SIG-M5 treated with dmso at 0.1 percent for 504 hours (cell line): Measurements from ENCODE around the gene PRR13.
"Not testable (repeated sequence)": the region's sequence is repeated elsewhere in the genome, so short reads cannot be mapped to it uniquely, and the experiment has no call there.

Source experiments
- DNase-seq: peaks from one replicate; lab custom pipeline; 2025; ENCODE audit not compliant: unreplicated experiment; lab: John Stamatoyannopoulos, UW

PRR13 gene

DNA sequence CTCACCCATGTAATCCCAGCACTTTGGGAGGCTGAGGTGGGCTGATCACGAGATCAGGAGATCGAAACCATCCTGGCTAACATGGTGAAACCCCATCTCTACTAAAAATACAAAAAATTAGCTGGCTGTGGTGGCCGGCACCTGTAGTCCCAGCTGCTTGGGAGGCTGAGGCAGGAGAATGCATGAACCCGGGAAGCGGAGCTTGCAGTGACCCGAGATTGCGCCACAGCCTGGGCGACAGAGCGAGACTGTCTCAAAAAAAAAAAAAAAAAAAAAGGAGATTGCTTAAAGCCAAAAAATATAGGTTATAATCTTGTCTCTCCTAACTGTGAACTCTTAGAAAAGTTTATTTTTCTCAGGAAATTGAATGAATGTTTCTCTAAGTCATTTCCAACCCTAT lies 6.2 kb upstream of the PRR13 start:
- not testable (repeated sequence) for DNase-seq

DNA sequence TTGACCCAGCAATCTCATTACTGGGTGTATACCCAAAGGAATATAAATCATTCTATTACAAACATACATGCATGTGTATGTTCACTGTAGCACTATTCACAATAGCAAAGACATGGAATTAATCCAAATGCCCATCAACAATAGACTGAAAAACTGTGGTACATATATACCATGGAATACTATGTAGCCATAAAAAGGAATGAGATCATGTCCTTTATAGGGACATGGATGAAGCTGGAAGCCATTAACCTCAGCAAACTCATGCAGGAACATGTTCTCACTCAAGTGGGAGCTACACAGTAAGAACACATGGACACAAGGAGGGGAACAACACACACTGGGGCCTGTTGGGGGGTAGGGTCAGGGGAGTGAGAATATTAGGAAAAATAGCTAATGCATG lies 2.0 kb upstream of the PRR13 start:
- not testable (repeated sequence) for DNase-seq

DNA sequence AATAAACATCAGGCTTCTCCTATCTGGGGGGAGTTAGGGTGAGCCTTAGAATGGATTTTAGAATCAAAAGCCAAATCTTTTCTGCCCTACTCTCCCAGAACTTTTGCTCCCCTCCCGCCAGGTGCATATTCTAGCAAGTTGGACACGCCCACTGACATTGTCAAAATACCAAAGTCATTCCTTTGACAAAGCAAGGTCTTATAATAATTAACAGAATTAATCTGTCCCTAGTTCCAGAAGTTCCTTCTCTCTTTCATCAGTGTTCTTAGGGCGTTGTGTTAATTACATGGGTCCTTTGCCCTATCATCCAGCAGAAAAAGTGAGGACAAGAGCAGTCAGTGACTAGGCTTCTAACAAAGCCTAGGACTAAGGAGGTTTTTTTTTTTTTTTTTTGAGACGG lies 2.4 kb downstream of the PRR13 start:
- DNase-seq: no peak

DNA sequence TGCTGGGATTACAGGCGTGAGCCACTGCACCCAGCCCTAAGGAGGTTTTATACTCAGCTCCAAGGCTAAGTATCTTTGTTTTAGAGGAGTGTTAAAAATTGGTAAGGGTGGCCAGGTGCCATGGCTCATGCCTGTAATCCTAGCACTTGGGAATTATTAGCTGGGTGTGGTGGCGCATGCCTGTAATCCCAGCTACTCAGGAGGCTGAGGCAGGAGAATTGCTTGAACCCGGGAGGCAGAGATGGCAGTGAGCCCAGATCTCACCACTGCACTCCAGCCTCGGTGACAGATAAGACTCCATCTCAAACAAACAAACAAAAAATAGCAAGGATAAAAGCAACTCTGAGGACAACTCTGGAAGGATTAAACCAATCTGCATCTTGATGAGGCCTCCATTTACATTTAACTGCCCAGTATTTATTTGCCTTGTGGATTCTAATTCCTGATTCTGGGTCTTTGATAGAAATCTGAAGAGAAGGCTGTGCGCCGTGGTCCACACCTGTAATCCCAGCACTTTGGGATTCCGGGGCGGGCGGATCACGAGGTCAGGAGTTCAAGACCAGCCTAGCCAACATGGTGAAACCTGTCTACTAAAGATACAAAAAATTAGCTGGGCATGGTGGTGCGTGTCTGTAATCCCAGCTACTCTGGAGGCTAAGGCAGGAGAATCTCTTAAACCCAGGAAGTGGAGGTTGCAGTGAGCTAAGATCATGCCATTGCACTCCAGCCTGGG lies 3.2 kb downstream of the PRR13 start:
- DNase-seq: not testable (repeated sequence)

DNA sequence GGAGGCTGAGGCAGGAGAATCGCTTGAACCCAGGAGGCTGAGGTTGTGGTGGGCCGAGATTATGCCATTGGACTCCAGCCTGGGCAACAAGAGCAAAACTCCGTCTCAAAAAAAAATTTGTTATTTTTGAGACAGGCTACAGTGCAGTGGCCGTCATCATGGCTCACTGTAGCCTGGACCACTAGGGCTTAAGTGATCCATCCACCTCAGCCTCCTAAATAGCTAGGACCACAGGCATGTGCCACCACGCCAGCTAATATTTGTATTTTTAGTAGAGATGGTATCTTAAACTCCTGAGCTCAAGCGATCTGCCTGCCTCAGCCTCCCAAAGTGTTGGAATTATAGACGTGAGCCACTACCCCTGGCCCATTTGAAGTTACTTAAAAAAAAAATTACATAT lies 9.4 kb downstream of the PRR13 start:
- no peak for DNase-seq

DNA sequence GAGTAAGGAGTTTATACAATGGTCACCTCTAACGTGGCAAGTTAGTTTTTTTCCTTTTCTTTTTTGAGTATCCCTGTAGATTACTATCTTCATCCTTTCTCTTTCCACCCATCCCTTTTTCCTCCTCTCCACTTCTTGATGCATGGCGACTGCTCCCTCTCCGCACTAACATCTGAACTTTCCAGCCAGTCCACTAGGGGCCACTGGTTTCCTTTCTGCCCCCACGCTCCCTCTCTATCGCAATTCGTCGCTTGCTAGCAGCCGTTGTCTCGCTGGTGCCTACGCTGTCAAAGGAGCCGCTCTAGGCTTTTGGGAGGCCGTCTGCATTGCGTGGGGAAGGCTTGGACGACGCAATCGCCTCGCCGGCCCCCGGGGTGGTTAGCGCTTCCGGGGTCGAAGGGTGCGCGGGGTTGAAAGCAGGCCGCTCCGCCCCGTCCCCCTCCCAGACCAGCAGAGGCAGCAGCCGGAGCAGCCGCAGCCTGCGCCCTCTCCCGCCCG lies 10.2 kb downstream of the PRR13 start, which contains the start of gene PCBP2:
TSS of gene PCBP2 (plus strand) at position 442 of the 498 bp plus-strand sequence. CDS start 2,699 bp downstream, outside the sequence.
- peak; percentile 100 for DNase-seq

DNA sequence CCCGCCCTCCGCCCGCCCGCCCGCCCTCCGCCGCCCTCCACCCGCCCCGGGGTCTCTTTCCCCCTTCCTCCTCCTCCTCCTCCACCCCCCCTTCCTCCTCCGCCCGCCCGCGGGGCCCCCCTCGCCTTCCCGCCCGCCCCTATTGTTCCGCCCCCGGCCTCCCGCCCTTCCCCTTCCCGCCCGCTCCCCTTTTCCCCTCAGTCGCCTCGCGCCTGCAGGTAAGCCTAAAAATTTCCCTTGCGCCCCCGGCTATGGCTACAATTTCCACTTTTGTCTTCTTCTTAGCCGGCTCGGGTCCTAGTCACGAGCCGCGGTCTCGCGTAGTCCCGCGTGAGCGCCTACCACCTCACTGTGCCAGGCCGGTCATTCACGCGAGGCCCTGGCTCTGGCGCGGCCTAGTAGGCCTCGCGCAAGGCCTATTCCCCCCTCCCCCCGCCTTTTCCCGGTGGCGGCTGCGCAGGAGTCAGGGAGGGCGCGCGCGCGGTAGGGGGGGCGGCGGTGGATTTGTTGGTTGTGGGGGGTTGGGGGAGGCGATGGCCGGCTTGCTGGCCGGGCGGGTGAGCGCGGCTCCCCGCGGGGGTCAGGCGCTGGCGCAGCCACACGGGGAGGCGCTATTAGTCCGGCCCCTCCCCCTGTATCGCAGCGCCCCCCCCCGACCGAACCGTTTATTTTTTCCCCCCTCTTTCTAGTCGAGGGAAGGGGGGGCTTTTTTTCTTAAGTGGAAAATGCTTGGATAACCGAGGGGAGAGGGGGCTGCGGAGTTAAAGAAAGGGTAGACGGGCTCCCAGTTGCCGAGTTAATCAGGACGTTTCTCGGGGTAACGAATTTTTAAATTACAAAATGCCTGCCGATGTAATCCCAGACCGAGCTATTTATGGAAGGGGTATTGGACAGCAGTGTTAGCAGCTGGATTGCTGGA lies 10.9 kb downstream of the PRR13 start:
- DNase-seq: peak; percentile 70

DNA sequence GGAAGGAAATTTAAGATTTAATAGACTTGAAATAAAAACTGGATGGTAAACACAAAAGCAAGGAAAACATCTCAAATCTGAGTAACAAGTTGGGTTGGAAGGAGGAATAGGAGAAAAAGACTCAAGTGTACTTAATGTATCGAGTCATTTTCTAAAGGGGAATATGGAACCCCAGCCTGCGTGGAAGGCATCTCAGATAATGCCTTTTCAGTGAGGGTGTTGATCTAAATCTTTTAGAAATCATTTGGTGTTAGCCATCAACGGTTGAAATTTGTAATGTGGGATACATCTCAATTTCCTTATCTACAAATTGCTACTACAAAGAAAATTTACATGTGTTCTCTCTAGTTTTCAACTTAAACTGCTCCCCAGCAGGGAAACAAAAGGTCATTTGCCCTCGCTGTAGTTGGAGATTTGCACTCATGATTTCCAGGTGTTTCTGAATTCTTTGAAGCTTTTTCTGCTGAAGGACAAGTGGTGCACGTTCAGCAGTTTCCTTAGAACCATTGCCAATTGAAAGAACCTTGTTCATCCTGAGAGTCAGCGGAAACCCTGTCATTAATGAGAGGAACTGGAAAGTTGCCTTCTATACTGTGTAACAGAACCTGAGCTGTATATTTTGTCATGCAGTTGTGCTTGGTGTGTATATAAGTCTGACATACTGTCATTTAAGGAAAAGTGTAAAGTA lies 12.6 kb downstream of the PRR13 start:
- DNase-seq: no peak

DNA sequence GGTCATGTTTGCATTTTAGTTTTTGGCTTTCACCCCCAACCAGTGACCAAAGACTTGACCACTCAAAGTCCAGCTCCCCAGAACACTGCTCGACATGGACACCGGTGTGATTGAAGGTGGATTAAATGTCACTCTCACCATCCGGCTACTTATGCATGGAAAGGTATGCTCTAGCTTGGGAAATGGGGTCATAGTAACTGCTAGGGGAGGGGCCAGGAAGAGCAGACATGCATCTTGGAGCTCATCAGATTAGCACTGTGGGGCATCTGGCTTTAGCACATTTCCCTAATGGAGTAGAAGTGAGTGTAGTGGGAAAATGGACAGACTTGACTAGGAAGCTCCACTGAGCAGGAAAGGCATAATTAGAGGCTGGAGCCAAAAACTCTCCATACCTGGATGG lies 13.2 kb downstream of the PRR13 start:
- no peak for DNase-seq

DNA sequence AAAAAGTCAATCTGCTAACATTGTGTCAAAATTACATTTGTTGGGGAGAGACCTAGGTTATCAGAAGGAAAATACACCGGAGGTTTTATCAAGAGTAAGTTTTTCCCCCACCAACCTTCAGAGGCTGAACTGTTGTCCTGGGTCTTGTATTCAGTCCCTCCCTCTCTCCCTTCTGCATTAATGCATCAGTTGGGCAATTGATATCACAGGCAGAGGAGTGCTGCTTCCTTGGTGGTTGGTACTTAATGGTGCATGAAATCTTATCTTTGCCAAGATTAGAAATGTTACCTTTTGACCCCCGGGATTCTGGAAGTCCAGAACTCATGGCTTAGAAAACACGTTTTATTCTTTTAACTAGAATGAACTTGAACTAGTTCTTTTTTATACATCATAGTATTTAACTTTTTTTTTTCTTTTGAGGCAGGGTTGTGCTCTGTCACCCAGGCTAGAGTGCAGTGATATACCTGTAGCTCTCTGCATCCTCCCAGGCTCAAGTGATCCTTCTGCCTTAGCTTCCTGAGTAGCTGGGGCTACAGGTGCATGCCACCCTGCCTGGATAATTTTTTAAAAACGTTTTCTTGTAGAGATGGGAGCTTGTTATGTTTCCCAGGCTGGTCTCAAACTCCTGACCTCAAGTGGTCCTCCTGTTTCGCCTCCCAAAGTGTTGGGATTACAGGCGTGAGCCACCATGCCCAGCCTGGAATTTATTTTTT lies 15.3 kb downstream of the PRR13 start:
- no peak for DNase-seq

DNA sequence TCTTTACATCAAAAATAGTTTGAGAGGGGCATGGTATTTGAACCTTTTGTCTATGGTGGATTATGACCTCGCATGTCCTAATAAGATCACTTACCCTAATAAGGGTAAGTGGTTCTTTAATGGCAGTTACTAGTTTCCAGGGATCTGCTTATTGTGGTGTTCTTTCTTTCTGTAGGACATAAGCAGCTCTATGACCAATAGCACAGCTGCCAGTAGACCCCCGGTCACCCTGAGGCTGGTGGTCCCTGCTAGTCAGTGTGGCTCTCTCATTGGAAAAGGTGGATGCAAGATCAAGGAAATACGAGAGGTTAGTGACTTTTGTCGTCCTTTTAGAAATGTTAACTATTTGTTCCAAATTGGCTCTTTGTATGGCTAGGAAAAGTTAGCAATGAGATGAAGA lies 17.6 kb downstream of the PRR13 start:
- DNase-seq: no peak

DNA sequence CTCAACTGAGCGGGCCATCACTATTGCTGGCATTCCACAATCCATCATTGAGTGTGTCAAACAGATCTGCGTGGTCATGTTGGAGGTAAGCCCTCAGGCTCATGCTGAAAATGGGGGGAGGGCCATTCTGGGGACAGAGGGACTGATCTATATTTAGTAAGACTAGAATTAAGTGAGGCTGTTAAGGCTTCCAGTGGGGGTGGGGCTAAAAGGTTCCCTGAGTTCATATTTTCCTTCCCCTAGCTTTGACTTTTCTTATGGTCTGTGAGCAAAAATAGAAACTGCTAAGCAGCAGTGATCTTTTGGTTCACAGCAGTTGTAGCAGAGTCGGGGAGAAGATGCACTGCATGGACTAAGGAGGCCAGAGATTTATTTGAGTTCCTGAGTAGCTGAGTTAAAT lies 19.5 kb downstream of the PRR13 start:
- DNase-seq: no peak

DNA sequence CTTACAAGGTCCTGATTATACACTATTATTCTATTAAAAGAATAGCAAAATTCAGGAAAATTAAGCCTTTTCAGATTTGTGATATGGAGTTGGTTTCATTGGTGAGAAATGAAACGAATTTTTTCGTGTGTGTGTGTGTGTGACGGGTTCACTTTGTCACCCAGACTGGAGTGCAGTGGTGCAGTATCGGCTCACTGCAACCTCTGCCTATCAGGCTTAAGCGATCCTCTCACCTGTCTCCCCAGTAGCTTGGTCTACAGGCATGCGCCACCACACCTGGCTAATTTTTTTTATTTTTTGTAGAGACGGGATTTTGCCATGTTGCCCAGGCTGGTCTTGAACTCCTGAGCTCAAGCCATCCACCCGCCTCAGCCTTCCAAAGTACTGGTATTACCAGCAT lies 20.1 kb downstream of the PRR13 start:
- no peak for DNase-seq

DNA sequence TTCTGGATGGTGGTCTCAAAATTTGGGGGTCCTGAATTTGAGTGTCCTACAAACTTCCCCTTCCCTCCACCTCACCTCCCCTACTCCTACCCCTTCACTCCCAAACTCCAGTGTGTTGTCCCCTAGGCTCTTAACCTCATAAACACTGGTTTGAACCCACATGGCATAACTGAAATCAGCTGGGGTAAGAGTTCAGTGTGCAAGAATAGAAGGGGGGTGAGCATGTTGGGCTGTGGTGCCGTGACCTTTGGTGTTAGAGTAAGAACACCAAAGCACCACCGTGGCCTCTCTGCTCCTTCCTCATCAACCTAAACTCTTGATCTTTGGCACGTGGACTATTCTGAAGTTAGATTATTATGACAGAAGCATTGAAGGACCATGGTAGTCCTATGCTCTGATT lies 21.4 kb downstream of the PRR13 start:
- DNase-seq: no peak

DNA sequence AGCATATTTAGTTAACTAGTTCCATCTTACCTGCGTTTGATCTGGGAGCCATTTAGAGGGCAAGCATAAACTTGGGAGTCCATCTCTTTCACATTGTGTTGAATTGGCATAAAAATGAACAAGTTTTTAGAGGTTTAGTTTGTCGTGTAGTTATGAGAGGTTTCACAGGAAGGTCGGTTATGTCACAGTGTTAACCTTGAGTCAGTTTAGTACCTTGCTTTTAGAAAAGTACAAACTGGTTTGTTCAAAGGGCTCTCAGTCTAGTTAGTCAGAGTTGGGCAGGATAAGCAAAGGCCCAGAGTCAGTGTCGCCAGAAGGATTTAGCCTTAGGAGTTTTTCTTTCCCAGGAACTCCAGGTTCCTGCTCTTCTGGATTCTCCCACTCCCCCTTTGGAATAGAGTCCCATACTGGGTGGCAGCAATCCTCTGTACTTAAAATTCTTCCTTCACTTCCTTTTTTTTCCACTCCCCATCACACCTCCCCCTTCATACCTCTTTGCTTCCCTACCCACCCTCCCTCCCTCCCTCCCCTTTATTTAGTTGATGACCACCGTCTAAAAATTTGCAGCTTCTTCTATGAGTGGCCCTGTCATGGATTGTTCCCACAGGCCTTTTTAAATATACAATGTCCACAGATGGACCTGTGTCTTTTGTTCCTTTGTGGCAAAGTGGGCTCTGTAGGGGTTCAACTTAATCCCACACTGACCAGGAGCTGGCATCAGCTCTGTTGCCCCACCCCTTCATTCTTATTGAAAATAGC lies 22.4 kb downstream of the PRR13 start:
- no peak for DNase-seq

DNA sequence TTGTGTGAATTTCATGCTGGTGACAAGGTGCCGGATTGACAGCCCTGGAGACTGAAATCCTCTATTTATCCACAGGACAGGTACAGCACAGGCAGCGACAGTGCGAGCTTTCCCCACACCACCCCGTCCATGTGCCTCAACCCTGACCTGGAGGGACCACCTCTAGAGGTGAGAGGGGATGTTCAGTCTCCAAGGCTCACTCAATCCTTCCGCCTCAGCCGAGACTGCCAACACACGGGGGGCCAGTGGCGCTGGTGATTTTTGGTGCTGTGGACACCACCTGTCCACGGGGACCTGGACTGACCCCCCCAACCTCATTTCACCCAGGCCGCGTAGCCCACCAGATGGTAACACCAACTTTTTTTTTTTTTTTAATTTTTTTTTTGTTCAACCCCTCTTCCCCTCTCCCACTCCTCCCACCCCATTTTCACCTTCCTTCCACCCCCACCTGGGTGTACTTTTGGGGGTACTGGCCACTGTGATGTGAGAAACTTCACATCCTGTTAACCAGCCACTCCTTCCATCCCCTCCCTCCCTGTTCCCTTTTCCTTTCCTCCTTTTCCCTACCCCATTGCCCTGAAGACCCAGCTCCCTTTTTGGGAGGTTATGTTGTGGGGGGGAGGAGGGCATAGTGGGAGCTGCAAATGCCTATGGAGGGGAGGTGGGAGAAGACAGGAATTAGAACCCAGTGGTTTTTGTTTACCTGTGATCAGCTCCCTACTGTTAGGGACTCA lies 23.3 kb downstream of the PRR13 start:
- no peak for DNase-seq

DNA sequence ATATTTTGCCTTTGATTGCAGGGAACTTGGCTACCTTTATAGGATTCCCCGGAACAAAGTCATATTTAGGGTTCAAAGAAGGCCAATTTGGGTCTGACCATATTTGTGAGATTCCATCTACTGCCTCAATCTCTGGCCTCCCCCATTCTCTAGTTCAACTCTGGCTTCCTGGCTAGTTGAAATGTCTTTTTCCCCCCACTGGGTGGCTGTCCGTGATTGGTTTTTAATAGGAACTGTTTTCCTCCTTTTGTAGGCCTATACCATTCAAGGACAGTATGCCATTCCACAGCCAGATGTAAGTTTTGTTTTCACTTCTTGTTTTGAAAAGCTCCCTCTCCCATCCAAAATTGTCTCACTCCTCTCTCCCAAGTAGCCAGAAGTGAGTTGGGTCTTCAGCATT lies 24.1 kb downstream of the PRR13 start:
- DNase-seq: peak; percentile 43

DNA sequence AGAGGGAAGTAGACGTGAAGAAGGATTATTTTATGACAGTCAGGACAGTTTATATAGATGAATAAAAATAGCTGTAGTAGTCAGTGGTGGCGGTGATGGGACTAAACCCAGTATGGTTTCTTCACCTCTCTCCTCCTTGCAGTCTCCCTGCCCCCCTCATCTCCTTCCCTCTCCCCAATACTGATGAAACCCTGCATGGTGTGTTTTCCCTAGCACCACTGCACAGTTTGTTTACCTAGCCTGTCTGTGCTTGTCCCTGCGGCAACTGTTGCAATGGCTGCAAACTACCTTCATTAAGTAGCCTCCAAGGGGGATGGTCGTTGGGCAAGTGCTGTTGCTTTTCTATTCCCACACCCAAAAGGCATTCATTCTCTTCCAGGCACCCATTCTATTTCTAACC lies 25.1 kb downstream of the PRR13 start:
- no peak for DNase-seq

DNA sequence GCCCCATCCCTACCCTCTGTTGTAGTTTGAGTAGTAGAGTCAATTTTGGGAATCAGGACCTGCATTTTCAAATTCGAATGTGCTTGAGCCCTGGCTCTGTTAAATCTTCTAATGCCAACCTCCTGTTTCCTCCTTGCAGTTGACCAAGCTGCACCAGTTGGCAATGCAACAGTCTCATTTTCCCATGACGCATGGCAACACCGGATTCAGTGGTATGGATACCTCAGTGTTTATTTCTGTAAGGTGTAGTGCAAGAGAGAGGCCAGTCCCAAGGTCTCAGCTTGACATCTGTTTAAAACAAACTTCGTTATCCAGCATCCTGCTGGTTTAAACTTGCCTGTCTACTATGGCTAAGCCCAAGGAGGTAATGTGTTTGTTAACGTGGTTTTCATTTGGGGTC lies 25.5 kb downstream of the PRR13 start:
- DNase-seq: no peak
